ENCODE data around the gene PPP1R17. TPM values are rescaled to one million over a fixed set of nuclear protein-coding genes. Genes with fewer than 3 reads are reported as not detected.

PPP1R17 gene
- total RNA-seq, 1 experiment from 2014 or later = not detected

DNA sequence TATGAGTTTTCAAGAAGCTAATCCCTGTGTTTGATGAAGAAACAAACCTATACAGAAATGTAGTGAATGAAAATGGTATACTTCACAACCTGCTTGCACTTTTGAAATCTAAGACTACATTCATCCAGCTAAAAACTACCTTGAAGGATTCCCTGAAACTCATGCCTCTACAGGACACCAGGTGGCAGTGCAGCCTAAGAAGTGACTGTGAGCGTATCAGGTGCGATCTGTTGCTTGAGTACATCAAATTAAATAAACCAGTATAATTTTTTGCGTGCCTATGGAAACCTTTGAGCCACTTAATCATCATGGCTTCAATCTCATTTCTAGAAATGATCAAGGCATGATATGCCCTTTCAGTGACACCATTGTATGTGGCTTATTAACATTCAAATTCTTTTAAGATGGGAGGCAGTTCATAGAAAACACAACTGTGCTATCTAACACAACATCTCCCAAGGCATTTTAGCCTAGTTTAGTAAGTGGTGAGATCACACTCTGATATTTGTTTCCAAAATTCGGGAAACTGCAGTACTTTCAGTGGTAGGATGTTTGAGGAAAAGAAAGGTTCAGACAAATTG lies 57.4 kb downstream of the PPP1R17 start:
- no peaks in the 10 kb centered on the region for H3K9me3 ChIP-seq (ENCODE audit: control insufficient read depth, insufficient read depth, low read depth, low read length)
- peaks cover 13% of the 10 kb centered on the region for H3K27me3 ChIP-seq (ENCODE audit: control insufficient read depth, insufficient read depth, low read length)
- peak; percentile 59 for DNase-seq (ENCODE audit: low read depth, low spot score)
- no peaks in the 10 kb centered on the region for H3K4me1 ChIP-seq (ENCODE audit: control insufficient read depth, insufficient read depth, low read length)
- ChIA-PET CTCF (interaction anchor here (0.6 to 1.1 kb wide), 3 partner anchors 460 to 465 kb away, joined by 3 to 5 read pairs (median 3); no protein-coding TSS in a partner anchor), POLR2A (no interaction called here)
- peak; percentile 87 for ATAC-seq
- in situ Hi-C loops (cut with HindIII; ENCODE audit: low pct_unique_long_range_greater_than_20kb, low sequenced_read_pairs) (no loop called here), intact Hi-C loops (cut with micrococcal nuclease; ENCODE audit: unreplicated experiment) (loop anchor here (1.0 to 10.0 kb wide), 3 partner anchors 460 to 734 kb away; no protein-coding TSS in a partner anchor)
- no peak overlapping the region for H3K4me3 ChIP-seq (ENCODE audit: low read depth in 2 of 2, low read length in 2 of 2)
- no peaks in the 10 kb centered on the region for H3K36me3 ChIP-seq (ENCODE audit: control insufficient read depth, insufficient read depth, low read length)
- no peak overlapping the region for H3K27ac ChIP-seq (ENCODE audit: low read length)
- BruUV-seq (replicated peaks) = no TSS peak
- TF ChIP-seq REST (IDR thresholded peaks at IDR 0.05; ENCODE audit: insufficient read depth in 1 of 2, low read depth in 2 of 2, low read length in 1 of 2) = no peak
- TF ChIP-seq CTCF (IDR thresholded peaks at IDR 0.05) = peak; percentile 83

GRCh38 chr7:31747553-31747952 lies 60.5 kb downstream of the PPP1R17 start:
- Histone ChIP-seq H3K27ac (ENCODE audit: low read length) (no peak overlapping the region), H3K9me3 (ENCODE audit: control insufficient read depth, insufficient read depth, low read depth, low read length) (no peaks in the 10 kb centered on the region), H3K27me3 (ENCODE audit: control insufficient read depth, insufficient read depth, low read length) (peaks cover 7% of the 10 kb centered on the region), H3K36me3 (ENCODE audit: control insufficient read depth, insufficient read depth, low read length) (no peaks in the 10 kb centered on the region), H3K4me1 (ENCODE audit: control insufficient read depth, insufficient read depth, low read length) (no peaks in the 10 kb centered on the region), H3K4me3 (ENCODE audit: low read depth in 2 of 2, low read length in 2 of 2) (no peak overlapping the region)
- POLR2A ChIA-PET = no interaction called here
- DNase-seq (ENCODE audit: low read depth, low spot score) (peak; percentile 5), ATAC-seq (no peak)
- in situ Hi-C loops (cut with HindIII; ENCODE audit: low pct_unique_long_range_greater_than_20kb, low sequenced_read_pairs) = no loop called here
- no TSS peak for BruUV-seq (replicated peaks)
- TF ChIP-seq REST (IDR thresholded peaks at IDR 0.05; ENCODE audit: insufficient read depth in 1 of 2, low read depth in 2 of 2, low read length in 1 of 2) (no peak), CTCF (IDR thresholded peaks at IDR 0.05) (no peak), SIN3A (IDR thresholded peaks at IDR 0.05; ENCODE audit: borderline replicate concordance, insufficient read depth, low read depth, low read length) (no peak), POLR2AphosphoS5 (IDR thresholded peaks at IDR 0.05; ENCODE audit: low read depth, low read length) (no peak), TCF7L2 (IDR thresholded peaks at IDR 0.05; ENCODE audit: low read depth, low read length) (no peak)
- CTCF ChIA-PET = no interaction called here
- intact Hi-C loops (cut with micrococcal nuclease; ENCODE audit: unreplicated experiment) = loop anchor here (10.0 kb wide), 1 partner anchor 597 kb away; no protein-coding TSS in a partner anchor

Measured in Panc1 (cell line).